ENCODE results near the gene PSD2. TPM values are rescaled to one million over a fixed set of nuclear protein-coding genes. Genes with fewer than 3 reads are reported as not detected.
A peak's percentile ranks its signal among the peaks of the same experiment; 100 is the strongest.

Gene PSD2
- total and polyA plus RNA-seq, 10 of the 15 experiments (the other 5 are each of a cell fraction or from before 2014, with no cell fraction given) = 0.02 to 0.14 (median 0.03) TPM; not detected in 5

GRCh38 chr5:139774980-139775661, 20.5 kb upstream of the PSD2 start (continued):
- no peak for TF ChIP-seq PBX3 (IDR thresholded peaks at IDR 0.05; ENCODE audit: insufficient replicate concordance, low read depth, low read length)
- no peak for TF ChIP-seq ZNF274 (IDR thresholded peaks at IDR 0.05; ENCODE audit: insufficient read depth, insufficient read length)
- TF ChIP-seq CTCF (IDR thresholded peaks at IDR 0.05 in 2 of 3, conservative IDR thresholded peaks at IDR 0.05 in 1 of 3; ENCODE audit: control insufficient read depth in 2 of 3, extremely low read depth in 1 of 3, insufficient read depth in 1 of 3, low read depth in 3 of 3, low read length in 3 of 3) = peak; percentile 78 to 98 (median 90)
- TF ChIP-seq EGR1 (IDR thresholded peaks at IDR 0.05; ENCODE audit: borderline replicate concordance in 1 of 2, low read depth in 2 of 2, low read length in 2 of 2) = peak in 1 of 2 experiments; percentile 50; a peak in 1 of 3 replicates
- TF ChIP-seq USF2 (IDR thresholded peaks at IDR 0.05; ENCODE audit: borderline replicate concordance, low read depth, low read length) = no peak
- no peak for TF ChIP-seq ZZZ3 (IDR thresholded peaks at IDR 0.05; ENCODE audit: control insufficient read depth, insufficient read length, low read depth)
- 0 out of 2 replicates have a peak, but pooled peaks have one; percentile 24 for TF ChIP-seq YY1 (IDR thresholded peaks at IDR 0.05; ENCODE audit: low read depth, low read length)
- no peak for TF ChIP-seq HDAC2 (IDR thresholded peaks at IDR 0.05)
- no peak for TF ChIP-seq BCLAF1 (IDR thresholded peaks at IDR 0.05)
- TF ChIP-seq SIX5 (IDR thresholded peaks at IDR 0.05; ENCODE audit: low read depth, low read length, severe bottlenecking) = no peak
- no peak for TF ChIP-seq TARDBP (IDR thresholded peaks at IDR 0.05; ENCODE audit: borderline replicate concordance)
- TF ChIP-seq NBN (IDR thresholded peaks at IDR 0.05) = 0 out of 2 replicates have a peak, but pooled peaks have one; percentile 28
- no peak for TF ChIP-seq WRNIP1 (IDR thresholded peaks at IDR 0.05; ENCODE audit: borderline replicate concordance, low read depth, low read length)
- no peak for TF ChIP-seq SKIL (IDR thresholded peaks at IDR 0.05; ENCODE audit: low read depth, poor library complexity, severe bottlenecking)

All from GM12878 (cell line).